ENCODE results near the gene PITPNC1.

GRCh38 chr17:67666710-67667109, 289.6 kb downstream of the PITPNC1 start:
- no peak for TF ChIP-seq ZNF614 (CRISPR knock-in tag; IDR thresholded peaks at IDR 0.05; ENCODE audit: borderline replicate concordance)
- TF ChIP-seq ZNF83 (CRISPR knock-in tag; IDR thresholded peaks at IDR 0.05; ENCODE audit: borderline replicate concordance) = no peak
- TF ChIP-seq ZNF678 (CRISPR knock-in tag; IDR thresholded peaks at IDR 0.05) = no peak
- TF ChIP-seq CTCF (CRISPR knock-in tag; IDR thresholded peaks at IDR 0.05) = no peak
- no peak for TF ChIP-seq POLR2AphosphoS2 (IDR thresholded peaks at IDR 0.05; ENCODE audit: low read depth, low read length)
- no peak for TF ChIP-seq ZFX (CRISPR knock-in tag; IDR thresholded peaks at IDR 0.05; ENCODE audit: low read depth)
- no peak for TF ChIP-seq ZNF24 (IDR thresholded peaks at IDR 0.05)
- no peak for TF ChIP-seq MYC (CRISPR knock-in tag; IDR thresholded peaks at IDR 0.05; ENCODE audit: borderline replicate concordance)
- no peak for TF ChIP-seq ZNF605 (CRISPR knock-in tag; IDR thresholded peaks at IDR 0.05)
- TF ChIP-seq EP300 (IDR thresholded peaks at IDR 0.05; ENCODE audit: low read depth in 2 of 2, low read length in 2 of 2) = no peak
- no peak for TF ChIP-seq EP300 (CRISPR knock-in tag; IDR thresholded peaks at IDR 0.05; ENCODE audit: borderline replicate concordance)
- TF ChIP-seq MED1 (CRISPR knock-in tag; IDR thresholded peaks at IDR 0.05) = no peak
- no peak for TF ChIP-seq ARNT (IDR thresholded peaks at IDR 0.05)
- TF ChIP-seq EED (CRISPR knock-in tag; IDR thresholded peaks at IDR 0.05) = no peak
- TF ChIP-seq ZSCAN9 (CRISPR knock-in tag; IDR thresholded peaks at IDR 0.05; ENCODE audit: borderline replicate concordance) = no peak
